Neutrophil (primary cell): ENCODE results near the gene MAPK4.

Experiments used
- H3K27ac ChIP-seq: fragments of 200-600 bp; sonication (generic); 2 replicates; pipeline ENCODE4 v1.5.1; 2016; ENCODE audit warnings: mild to moderate bottlenecking, moderate library complexity
- H3K27me3 ChIP-seq: fragments of 200-600 bp; sonication (generic); 2 replicates; pipeline ENCODE4 v1.6.0; 2016; ENCODE audit warnings: mild to moderate bottlenecking
- H3K36me3 ChIP-seq: fragments of 200-600 bp; sonication (generic); 2 replicates; pipeline ENCODE4 v1.5.1; 2017
- H3K4me1 ChIP-seq, 2 experiments: fragments of 200-600 bp in 1 of 2; sonication (generic) in 1 of 2; 1 replicate in 1 of 2; 2 replicates in 1 of 2; pipeline versions ENCODE4 v1.5.1 to v1.6.1; 2013 to 2016; ENCODE audit warnings: low read depth in 1 of 2, low read length in 1 of 2, mild to moderate bottlenecking in 1 of 2, moderate library complexity in 1 of 2; ENCODE audit not compliant: control insufficient read depth in 1 of 2, insufficient read depth in 1 of 2
- H3K4me3 ChIP-seq, 2 experiments: fragments of 200-600 bp in 1 of 2; sonication (generic) in 1 of 2; 1 replicate in 1 of 2; 2 replicates in 1 of 2; pipeline ENCODE4 v1.5.1; 2013 to 2016; ENCODE audit warnings: low read depth in 1 of 2, low read length in 1 of 2, mild to moderate bottlenecking in 1 of 2, moderate library complexity in 1 of 2
- H3K9me3 ChIP-seq: fragments of 200-600 bp; sonication (generic); 2 replicates; pipeline ENCODE4 v1.5.1; 2016
- TF ChIP-seq, protein P1 (sequence below): fragments of 200-600 bp; sonication (generic); IDR thresholded peaks from 2 replicates; pipeline ENCODE4 v1.5.1; 2016; ENCODE audit warnings: antibody characterized with exemption

The MAPK4 gene

DNA sequence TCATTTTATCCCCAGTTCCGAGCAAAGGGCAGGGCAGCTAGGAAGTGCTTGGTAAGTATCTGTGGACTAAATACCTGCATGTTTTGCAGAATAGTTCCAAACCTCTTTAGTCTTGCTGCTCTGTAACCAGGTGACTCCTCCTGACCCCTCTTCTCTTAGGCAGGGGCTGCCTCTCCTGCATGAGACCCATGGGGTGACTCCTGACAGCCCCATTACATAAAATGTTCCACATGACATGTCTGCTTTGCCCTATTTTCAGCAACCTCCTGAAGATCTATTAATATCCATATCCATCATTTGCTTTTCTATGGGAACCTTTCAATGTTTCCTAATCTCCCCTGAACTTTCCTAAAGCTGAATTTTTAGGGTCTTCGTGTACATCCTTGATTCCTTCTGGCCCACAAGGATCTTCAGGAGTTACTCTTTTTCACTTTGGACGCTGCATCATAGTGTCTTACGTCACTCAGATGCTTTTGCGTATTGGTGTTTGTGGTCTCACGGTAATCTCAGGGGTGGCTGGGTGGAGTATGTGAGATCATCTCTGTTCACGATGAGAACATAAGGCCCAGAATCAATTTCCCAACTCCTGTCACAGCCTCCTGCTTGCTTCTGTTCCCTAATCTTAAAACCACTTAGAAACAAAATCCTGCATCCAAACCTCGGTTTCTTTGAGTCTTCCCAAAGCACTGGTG is 76.6 kb downstream of the MAPK4 start:
- H3K27me3 ChIP-seq = no peaks in the 10 kb centered on the region
- no peak overlapping the region for H3K27ac ChIP-seq
- no peaks in the 10 kb centered on the region for H3K9me3 ChIP-seq
- TF ChIP-seq, protein P1, sequence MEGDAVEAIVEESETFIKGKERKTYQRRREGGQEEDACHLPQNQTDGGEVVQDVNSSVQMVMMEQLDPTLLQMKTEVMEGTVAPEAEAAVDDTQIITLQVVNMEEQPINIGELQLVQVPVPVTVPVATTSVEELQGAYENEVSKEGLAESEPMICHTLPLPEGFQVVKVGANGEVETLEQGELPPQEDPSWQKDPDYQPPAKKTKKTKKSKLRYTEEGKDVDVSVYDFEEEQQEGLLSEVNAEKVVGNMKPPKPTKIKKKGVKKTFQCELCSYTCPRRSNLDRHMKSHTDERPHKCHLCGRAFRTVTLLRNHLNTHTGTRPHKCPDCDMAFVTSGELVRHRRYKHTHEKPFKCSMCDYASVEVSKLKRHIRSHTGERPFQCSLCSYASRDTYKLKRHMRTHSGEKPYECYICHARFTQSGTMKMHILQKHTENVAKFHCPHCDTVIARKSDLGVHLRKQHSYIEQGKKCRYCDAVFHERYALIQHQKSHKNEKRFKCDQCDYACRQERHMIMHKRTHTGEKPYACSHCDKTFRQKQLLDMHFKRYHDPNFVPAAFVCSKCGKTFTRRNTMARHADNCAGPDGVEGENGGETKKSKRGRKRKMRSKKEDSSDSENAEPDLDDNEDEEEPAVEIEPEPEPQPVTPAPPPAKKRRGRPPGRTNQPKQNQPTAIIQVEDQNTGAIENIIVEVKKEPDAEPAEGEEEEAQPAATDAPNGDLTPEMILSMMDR = no peak
- no peaks in the 10 kb centered on the region for H3K4me1 ChIP-seq
- H3K36me3 ChIP-seq = no peaks in the 10 kb centered on the region
- no peak overlapping the region for H3K4me3 ChIP-seq

DNA sequence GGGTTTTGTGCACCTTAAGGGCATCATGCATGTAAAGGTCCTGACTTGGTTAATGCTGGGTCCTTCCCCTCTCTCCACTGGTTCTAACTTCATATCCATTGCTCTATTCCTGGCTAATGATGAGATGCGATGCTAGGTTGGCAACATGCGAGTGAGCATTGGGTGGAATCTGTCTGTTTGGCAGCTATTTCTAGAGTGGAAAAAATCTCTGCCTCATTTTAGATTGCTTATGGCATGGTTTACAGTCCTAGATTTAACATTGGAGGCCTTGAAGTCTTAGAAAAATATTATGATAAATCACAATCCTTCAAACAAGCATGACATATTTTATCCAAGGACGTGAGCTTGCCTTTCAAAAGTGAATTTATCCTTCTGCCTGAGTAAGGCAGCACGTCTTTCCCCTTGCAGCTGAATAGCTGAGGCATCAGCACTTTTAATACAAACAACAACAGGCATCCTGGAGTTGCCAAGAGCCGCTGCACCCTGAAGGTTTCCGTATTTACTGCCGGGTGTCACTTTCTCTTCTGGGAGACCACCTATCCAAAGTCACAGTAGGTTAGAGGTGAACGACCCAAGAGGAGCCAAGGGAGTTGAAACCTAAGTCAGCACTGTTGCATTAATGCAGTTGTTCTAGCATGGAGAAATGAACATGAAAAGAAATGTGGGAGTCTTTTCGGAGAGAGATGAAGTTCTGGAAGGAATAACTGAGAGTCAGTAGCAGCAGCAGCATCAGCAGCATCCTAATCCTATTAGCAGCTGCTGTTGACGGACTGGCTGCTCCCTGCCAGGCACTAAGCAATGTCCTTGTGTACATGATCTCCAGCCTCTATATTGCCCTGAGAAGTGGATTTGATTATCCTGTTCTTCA is 78.4 kb downstream of the MAPK4 start:
- H3K27me3 ChIP-seq = no peaks in the 10 kb centered on the region
- H3K36me3 ChIP-seq = no peaks in the 10 kb centered on the region
- no peaks in the 10 kb centered on the region for H3K9me3 ChIP-seq
- H3K4me3 ChIP-seq = no peak overlapping the region
- TF ChIP-seq, protein P1 = no peak
- no peak overlapping the region for H3K27ac ChIP-seq
- no peaks in the 10 kb centered on the region for H3K4me1 ChIP-seq

DNA sequence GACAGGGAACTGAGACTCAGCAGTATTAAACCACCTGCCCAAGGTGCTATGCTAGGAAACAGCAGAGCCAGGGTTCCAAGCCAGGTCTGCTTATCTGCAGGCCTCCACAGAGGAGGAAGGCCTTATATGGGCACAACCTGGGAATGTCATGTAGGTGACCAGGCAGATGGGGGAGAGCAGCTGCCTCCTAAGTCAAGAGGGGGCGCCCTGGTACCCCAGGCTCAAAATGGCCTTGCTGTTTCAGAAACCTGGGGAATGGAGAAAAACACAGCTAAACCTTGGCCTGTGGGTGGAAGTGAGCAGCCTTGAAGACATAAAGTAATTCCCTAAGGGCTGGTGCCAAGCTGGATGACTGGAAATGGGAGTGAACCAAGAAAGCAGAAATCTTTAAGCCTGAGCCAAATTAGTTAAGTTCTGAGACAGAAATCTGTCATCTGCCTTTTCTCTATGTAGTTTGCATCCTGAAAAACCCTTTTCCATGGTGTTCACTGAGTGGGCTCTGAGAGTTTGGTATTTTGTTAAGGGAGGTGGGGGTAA is 79.1 kb downstream of the MAPK4 start:
- Histone ChIP-seq H3K27me3 (no peaks in the 10 kb centered on the region), H3K4me1 (no peaks in the 10 kb centered on the region), H3K4me3 (no peak overlapping the region), H3K27ac (no peak overlapping the region), H3K9me3 (no peaks in the 10 kb centered on the region), H3K36me3 (no peaks in the 10 kb centered on the region)
- TF ChIP-seq, protein P1 = no peak

DNA sequence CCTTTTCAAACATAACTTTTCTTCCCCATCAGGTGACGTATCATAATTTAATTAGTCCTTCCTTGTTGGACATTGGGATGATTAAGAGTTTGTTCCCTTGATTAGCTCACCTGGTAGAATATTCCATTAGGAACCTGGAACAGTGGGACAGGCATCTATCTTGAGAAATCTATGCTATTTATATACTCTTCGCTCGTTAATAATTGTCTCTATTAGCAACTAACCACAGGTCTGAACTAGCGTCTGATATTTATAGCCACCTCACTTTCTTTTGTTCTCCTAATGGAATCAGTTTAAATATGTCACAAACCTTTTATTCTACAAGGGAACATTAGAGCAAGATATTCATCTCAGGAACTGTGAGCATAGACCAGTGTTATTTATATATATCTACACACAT is 79.8 kb downstream of the MAPK4 start:
- H3K4me1 ChIP-seq = no peaks in the 10 kb centered on the region
- H3K27ac ChIP-seq = no peak overlapping the region
- no peaks in the 10 kb centered on the region for H3K36me3 ChIP-seq
- no peak overlapping the region for H3K4me3 ChIP-seq
- TF ChIP-seq, protein P1 = no peak
- no peaks in the 10 kb centered on the region for H3K9me3 ChIP-seq
- H3K27me3 ChIP-seq = no peaks in the 10 kb centered on the region

DNA sequence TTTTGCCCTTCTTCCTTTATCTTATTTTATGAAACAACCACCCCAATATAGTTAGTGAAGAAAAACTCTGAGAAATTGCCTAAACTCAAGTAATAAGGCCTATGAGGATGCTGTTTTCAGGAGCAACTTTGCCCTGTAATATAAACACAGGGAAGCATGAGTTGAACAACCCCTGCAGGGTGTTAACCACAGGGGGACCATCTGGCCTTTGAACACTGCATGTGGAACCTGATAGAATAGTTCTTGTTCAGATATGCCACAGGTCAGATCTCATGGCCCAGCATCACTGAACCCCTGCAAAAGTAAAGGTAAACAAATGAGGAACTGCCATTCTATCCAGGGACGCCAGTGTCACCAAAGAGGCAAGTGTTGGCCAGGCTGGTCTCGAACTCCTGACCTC is 82.6 kb downstream of the MAPK4 start:
- TF ChIP-seq, protein P1 = no peak
- Histone ChIP-seq H3K36me3 (no peaks in the 10 kb centered on the region), H3K9me3 (no peaks in the 10 kb centered on the region), H3K4me3 (no peak overlapping the region), H3K27ac (no peak overlapping the region), H3K4me1 (no peaks in the 10 kb centered on the region), H3K27me3 (no peaks in the 10 kb centered on the region)
